SIG-M5 treated with dmso at 0.1 percent for 504 hours (cell line): ENCODE data around the gene TTYH3.

Source experiments
- DNase-seq: peaks from one replicate; lab custom pipeline; 2025; ENCODE audit not compliant: unreplicated experiment; lab: John Stamatoyannopoulos, UW

Gene TTYH3

DNA sequence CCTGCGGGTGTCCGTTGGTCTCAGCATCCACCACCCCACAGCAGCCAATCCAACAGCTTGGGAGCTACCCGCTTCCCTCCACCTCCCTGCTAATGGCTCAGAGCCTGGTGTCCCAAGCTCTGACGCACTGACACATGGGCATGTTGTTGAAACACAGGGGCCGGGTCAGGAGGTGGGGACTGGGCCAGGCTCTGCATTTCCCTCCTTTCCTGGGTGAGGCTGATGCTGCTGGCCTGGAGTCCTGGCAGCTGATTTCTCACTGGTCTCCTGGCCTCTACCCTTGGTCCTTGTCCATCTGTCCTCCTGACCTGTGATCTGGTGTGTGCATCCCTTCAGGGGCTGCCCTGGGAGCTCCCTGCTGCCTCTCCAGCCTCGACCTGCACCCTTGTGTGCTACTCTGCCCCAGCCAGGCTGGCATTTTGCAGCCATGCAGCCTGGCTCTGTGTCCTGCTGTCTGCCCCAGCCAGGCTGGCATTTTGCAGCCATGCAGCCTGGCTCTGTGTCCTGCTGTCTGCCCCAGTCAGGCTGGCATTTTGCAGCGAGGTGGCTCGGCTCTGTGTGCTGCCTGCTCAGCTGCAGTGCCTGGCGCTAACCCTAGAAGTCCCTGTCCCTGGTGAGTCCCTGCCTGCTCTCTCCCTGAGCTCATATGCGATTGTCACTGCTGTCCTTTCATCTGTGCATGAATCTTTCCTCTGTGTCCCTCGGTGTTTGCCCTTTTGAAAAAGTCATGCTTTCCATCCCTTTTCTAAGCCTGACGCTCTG lies 70.2 kb downstream of the TTYH3 start:
- DNase-seq, result no peak

GRCh38 chr7:2702594-2702957 lies 70.8 kb downstream of the TTYH3 start:
- DNase-seq, result no peak

GRCh38 chr7:2705371-2706096 lies 73.7 kb downstream of the TTYH3 start:
- no peak for DNase-seq

DNA sequence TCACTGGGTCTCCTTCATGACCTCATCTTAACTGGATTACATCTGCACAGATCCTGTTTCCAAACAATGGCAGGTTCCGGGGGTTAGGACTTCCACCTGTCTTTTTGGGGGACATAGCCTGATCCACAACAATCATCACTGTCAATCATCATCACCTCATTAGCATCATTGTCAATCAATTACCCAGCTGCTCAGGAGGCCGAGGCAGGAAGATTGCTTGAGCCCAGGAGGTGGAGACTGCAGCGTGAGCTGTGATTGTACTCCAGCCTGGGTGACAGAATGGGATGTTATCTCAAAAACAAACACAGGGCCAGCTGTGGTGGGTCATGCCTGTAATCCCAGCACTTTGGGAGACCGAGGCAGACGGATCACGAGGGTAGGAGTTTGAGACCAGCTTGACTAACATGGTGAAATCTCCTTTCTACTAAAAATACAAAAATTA lies 74.9 kb downstream of the TTYH3 start:
- DNase-seq, result no peak

GRCh38 chr7:2707481-2707880 lies 75.7 kb downstream of the TTYH3 start:
- DNase-seq, result no peak

- DNase-seq, result no peak
Observed at GRCh38 chr7:2708041-2708440, 76.3 kb downstream of the TTYH3 start.

- DNase-seq, result no peak
Observed at GRCh38 chr7:2708547-2709310, 76.9 kb downstream of the TTYH3 start.

GRCh38 chr7:2709553-2710285 lies 77.9 kb downstream of the TTYH3 start:
- DNase-seq, result peak; percentile 47

- DNase-seq, result no peak
Observed at GRCh38 chr7:2710286-2710655, 78.5 kb downstream of the TTYH3 start.

- no peak for DNase-seq
Observed at GRCh38 chr7:2710901-2711551, 79.2 kb downstream of the TTYH3 start.

- DNase-seq, result no peak
Observed at GRCh38 chr7:2711895-2712675, 80.3 kb downstream of the TTYH3 start.

DNA sequence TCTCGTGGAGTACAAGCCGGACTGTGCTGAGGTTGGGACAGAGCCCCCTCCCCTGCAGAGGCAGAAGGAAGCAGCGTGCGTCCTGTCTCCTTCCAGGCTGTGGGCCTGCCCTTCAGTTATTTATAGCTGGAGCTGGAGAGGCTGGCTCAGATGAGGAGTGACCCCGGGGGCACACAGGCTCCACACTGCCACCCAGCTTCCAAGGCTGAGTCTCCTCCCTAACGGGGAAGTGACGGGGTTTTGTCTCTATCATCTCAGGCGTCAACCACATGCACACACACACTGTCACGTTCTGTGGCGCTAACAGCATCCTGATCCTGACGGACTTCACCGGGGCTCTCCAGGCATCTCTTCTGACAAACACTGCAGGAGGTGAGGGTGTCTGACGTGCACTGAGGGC lies 81.6 kb downstream of the TTYH3 start:
- DNase-seq, result peak; percentile 11

- DNase-seq, result no peak
Observed at GRCh38 chr7:2713978-2714377, 82.2 kb downstream of the TTYH3 start.
